ENCODE results near the gene PTRH1.

PTRH1 gene

GRCh38 chr9:127693143-127693542, 22.3 kb downstream of the PTRH1 start:
- DNase-seq = no peak

GRCh38 chr9:127692071-127692470, 23.4 kb downstream of the PTRH1 start:
- no peak for DNase-seq

DNA sequence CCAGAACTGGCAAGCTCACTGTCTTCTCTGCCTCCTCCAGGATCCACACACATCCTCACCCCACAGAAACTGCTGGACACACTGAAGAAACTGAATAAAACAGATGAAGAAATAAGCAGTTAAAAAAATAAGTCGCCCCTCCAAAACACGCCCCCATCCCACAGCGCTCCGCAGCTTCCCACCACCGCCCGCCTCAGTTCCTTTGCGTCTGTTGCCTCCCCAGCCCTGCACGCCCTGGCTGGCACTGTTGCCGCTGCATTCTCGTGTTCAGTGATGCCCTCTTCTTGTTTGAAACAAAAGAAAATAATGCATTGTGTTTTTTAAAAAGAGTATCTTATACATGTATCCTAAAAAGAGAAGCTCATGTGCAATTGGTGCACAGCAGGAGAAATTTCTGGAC, 24.7 kb downstream of the PTRH1 start:
- no peak for DNase-seq

- DNase-seq = no peak
These were observed 26.0 kb downstream of the PTRH1 start for GRCh38 chr9:127689329-127690000.

- DNase-seq = no peak
These were observed 28.7 kb downstream of the PTRH1 start for GRCh38 chr9:127686461-127687393.

DNA sequence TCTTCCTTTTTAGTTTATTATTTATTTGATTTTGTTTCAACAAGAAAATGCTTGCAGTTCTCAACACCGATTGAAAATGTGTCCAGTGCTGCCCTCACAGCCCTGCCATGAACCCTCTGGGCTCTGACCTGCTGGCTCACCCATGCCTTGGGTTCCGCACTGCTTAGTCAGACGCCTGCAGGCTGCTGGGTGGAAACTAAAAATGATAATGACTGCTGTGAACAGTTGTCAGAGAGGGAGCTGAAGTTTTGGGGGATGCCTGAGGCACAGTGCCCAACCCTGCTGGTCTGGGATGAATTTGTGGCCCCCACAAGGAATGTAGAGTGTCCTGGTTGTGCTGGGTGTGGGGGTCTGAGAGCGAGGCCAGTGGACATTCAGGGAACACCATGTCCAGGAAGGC, 30.9 kb downstream of the PTRH1 start:
- no peak for DNase-seq

GRCh38 chr9:127683723-127684122, 31.7 kb downstream of the PTRH1 start:
- DNase-seq = no peak

GRCh38 chr9:127682351-127683136, 32.9 kb downstream of the PTRH1 start:
- no peak for DNase-seq

DNA sequence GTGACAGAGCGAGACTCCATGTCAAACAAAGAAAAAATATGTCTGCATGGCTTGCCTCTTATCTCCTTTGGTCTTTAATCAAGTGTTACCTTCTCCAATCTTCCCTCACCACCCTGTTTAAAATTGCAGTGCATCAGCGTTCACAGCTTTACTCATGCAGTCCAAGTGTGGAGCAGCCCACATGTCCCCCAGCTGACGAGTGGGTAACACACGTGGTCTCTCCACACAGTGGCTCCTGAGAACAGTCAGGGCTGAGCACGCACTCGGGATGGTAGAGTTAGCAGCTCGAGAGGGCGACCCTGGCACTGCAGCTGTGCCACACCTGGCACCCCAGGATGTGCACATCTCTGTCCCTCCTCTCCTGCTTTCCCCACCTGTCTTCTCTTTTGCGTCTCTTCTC, 34.6 kb downstream of the PTRH1 start:
- no peak for DNase-seq

- no peak for DNase-seq
These were observed 35.2 kb downstream of the PTRH1 start for GRCh38 chr9:127680226-127680625.

GRCh38 chr9:127679506-127679905, 36.0 kb downstream of the PTRH1 start:
- DNase-seq = no peak

DNA sequence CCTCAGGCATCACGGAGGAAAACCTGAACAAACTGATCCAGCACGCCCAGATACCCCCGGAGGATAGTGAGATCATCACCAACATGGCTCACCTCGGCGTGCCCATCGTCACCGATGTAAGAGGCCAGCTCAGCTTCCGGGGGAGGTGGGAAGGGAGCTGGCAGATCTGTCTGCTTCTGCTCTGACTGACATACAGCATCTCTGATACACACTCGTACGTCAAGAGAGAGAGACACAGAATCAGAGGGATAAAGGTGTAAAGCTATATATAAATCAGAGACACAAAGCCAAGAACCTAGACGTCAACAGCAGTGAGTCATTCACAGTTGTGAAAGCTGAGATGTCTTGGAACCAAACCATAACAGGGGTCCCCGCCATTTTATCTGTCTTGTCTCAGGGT, 38.8 kb downstream of the PTRH1 start:
- no peak for DNase-seq

- DNase-seq = no peak
These were observed 42.2 kb downstream of the PTRH1 start for GRCh38 chr9:127673234-127673633.

- no peak for DNase-seq
These were observed 47.6 kb downstream of the PTRH1 start for GRCh38 chr9:127667906-127668305.

DNA sequence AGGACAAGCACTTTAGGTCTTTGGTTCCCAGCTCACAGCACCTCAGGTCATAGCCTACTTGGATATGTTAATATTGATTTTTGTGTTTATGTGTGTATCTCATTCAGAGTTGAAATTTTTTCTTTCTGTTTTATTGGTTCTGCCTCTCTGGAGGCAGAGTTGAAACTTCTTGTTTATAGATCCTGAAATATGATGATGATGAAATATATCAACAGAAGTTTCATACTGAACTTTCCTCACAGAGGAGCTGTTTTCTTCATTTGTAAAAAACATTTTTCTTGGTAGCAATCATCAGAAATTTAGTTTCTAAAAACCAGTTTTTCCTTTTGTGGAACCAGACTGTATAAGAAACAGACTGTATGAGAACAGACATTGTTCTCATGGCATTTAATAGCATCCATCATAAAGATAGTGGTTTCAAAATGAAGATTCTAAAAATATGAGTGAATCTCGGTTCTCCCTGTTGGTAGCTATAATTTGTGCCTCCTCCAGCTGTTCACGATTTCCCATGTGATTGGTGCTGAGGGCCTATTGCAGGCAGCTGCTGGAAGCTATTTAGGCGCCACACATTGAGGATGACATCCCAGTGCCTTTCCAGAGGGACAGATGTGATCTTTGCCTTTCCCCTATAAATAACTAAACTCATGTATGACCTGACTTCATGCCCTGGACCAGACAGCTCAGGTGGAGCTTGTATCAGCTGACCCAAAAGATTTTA, 48.2 kb downstream of the PTRH1 start:
- DNase-seq = no peak

- no peak for DNase-seq
These were observed 50.6 kb downstream of the PTRH1 start for GRCh38 chr9:127664678-127665507.

GRCh38 chr9:127664324-127664677, 51.2 kb downstream of the PTRH1 start:
- no peak for DNase-seq
